ENCODE measurements around the gene RAB37.

The RAB37 gene

GRCh38 chr17:74715144-74715543 is 21.9 kb upstream of the RAB37 start:
- Histone ChIP-seq H2AFZ (ENCODE audit: insufficient read depth, low read length, poor library complexity) (no peak overlapping the region), H3K9me3 (ENCODE audit: insufficient read depth, low read depth, low read length) (peaks cover 2% of the 10 kb centered on the region), H3K14ac (ENCODE audit: low read length) (no peak overlapping the region), H3K18ac (ENCODE audit: low read length) (no peak overlapping the region), H3K36me3 (ENCODE audit: control insufficient read depth in 1 of 2, insufficient read depth in 2 of 2, low read length in 2 of 2) (no peaks in the 10 kb centered on the region), H2BK120ac (ENCODE audit: insufficient read depth, low read length, poor library complexity) (no peak overlapping the region), H2BK12ac (ENCODE audit: low read length) (no peak overlapping the region), H3K4ac (ENCODE audit: low read depth, low read length) (no peak overlapping the region), H3K79me2 (ENCODE audit: control insufficient read depth, insufficient read depth, low read length, poor library complexity) (no peaks in the 10 kb centered on the region), H2BK5ac (ENCODE audit: low read depth, low read length, poor library complexity) (no peak overlapping the region), H3K4me2 (ENCODE audit: low read length) (no peak overlapping the region), H2AK5ac (ENCODE audit: low read length) (no peak overlapping the region), H4K8ac (ENCODE audit: low read depth, low read length) (no peak overlapping the region), H3K27ac (ENCODE audit: low read depth, low read length) (no peak overlapping the region), H3K4me3 (ENCODE audit: low read depth, low read length) (no peak overlapping the region), H4K91ac (ENCODE audit: low read depth, low read length) (no peak overlapping the region), H3K79me1 (ENCODE audit: low read length) (no peaks in the 10 kb centered on the region), H3K23ac (ENCODE audit: low read length) (no peak overlapping the region), H3K27me3 (ENCODE audit: insufficient read depth, low read length) (no peaks in the 10 kb centered on the region), H3K9ac (ENCODE audit: low read length) (no peak overlapping the region), H3K4me1 (ENCODE audit: control insufficient read depth in 1 of 2, insufficient read depth in 2 of 2, low read length in 2 of 2) (no peaks in the 10 kb centered on the region), H4K12ac (ENCODE audit: low read depth, low read length) (no peak overlapping the region)
- no CpG with 5 or more reads among the region's 4 CpGs for WGBS (ENCODE audit: extremely low coverage, insufficient coverage, insufficient read length)
- no peak for DNase-seq

GRCh38 chr17:74720506-74720905 is 16.6 kb upstream of the RAB37 start:
- Histone ChIP-seq H3K36me3 (ENCODE audit: control insufficient read depth in 1 of 2, insufficient read depth in 2 of 2, low read length in 2 of 2) (no peaks in the 10 kb centered on the region), H3K4me2 (ENCODE audit: low read length) (no peak overlapping the region), H3K4me1 (ENCODE audit: control insufficient read depth in 1 of 2, insufficient read depth in 2 of 2, low read length in 2 of 2) (no peaks in the 10 kb centered on the region), H4K8ac (ENCODE audit: low read depth, low read length) (no peak overlapping the region), H3K9me3 (ENCODE audit: insufficient read depth, low read depth, low read length) (peaks cover 2% of the 10 kb centered on the region), H2BK120ac (ENCODE audit: insufficient read depth, low read length, poor library complexity) (no peak overlapping the region), H3K27ac (ENCODE audit: low read depth, low read length) (no peak overlapping the region), H2BK5ac (ENCODE audit: low read depth, low read length, poor library complexity) (no peak overlapping the region), H2AK5ac (ENCODE audit: low read length) (no peak overlapping the region), H4K91ac (ENCODE audit: low read depth, low read length) (no peak overlapping the region), H3K23ac (ENCODE audit: low read length) (no peak overlapping the region), H2BK12ac (ENCODE audit: low read length) (no peak overlapping the region), H3K9ac (ENCODE audit: low read length) (no peak overlapping the region), H3K14ac (ENCODE audit: low read length) (no peak overlapping the region), H3K4ac (ENCODE audit: low read depth, low read length) (no peak overlapping the region), H3K4me3 (ENCODE audit: low read depth, low read length) (no peak overlapping the region), H3K79me2 (ENCODE audit: control insufficient read depth, insufficient read depth, low read length, poor library complexity) (no peaks in the 10 kb centered on the region), H3K18ac (ENCODE audit: low read length) (no peak overlapping the region), H4K12ac (ENCODE audit: low read depth, low read length) (no peak overlapping the region), H3K27me3 (ENCODE audit: insufficient read depth, low read length) (no peaks in the 10 kb centered on the region), H2AFZ (ENCODE audit: insufficient read depth, low read length, poor library complexity) (no peak overlapping the region), H3K79me1 (ENCODE audit: low read length) (no peaks in the 10 kb centered on the region)
- no CpG with 5 or more reads among the region's 4 CpGs for WGBS (ENCODE audit: extremely low coverage, insufficient coverage, insufficient read length)
- DNase-seq = no peak

- Histone ChIP-seq H3K79me2 (ENCODE audit: control insufficient read depth, insufficient read depth, low read length, poor library complexity) (no peaks in the 10 kb centered on the region), H3K27me3 (ENCODE audit: insufficient read depth, low read length) (no peaks in the 10 kb centered on the region), H2BK120ac (ENCODE audit: insufficient read depth, low read length, poor library complexity) (no peak overlapping the region), H3K27ac (ENCODE audit: low read depth, low read length) (no peak overlapping the region), H2BK12ac (ENCODE audit: low read length) (no peak overlapping the region), H2AFZ (ENCODE audit: insufficient read depth, low read length, poor library complexity) (no peak overlapping the region), H4K91ac (ENCODE audit: low read depth, low read length) (no peak overlapping the region), H3K14ac (ENCODE audit: low read length) (no peak overlapping the region), H3K36me3 (ENCODE audit: control insufficient read depth in 1 of 2, insufficient read depth in 2 of 2, low read length in 2 of 2) (no peaks in the 10 kb centered on the region), H3K79me1 (ENCODE audit: low read length) (no peaks in the 10 kb centered on the region), H3K4me1 (ENCODE audit: control insufficient read depth in 1 of 2, insufficient read depth in 2 of 2, low read length in 2 of 2) (no peaks in the 10 kb centered on the region), H4K12ac (ENCODE audit: low read depth, low read length) (no peak overlapping the region), H3K18ac (ENCODE audit: low read length) (no peak overlapping the region), H4K8ac (ENCODE audit: low read depth, low read length) (no peak overlapping the region), H2BK5ac (ENCODE audit: low read depth, low read length, poor library complexity) (no peak overlapping the region), H3K4me3 (ENCODE audit: low read depth, low read length) (no peak overlapping the region), H3K23ac (ENCODE audit: low read length) (no peak overlapping the region), H3K4ac (ENCODE audit: low read depth, low read length) (no peak overlapping the region), H3K4me2 (ENCODE audit: low read length) (no peak overlapping the region), H2AK5ac (ENCODE audit: low read length) (no peak overlapping the region), H3K9me3 (ENCODE audit: insufficient read depth, low read depth, low read length) (peaks cover 2% of the 10 kb centered on the region), H3K9ac (ENCODE audit: low read length) (no peak overlapping the region)
- DNase-seq = no peak
- WGBS (ENCODE audit: extremely low coverage, insufficient coverage, insufficient read length) = no CpG with 5 or more reads among the region's 4 CpGs
Observed at GRCh38 chr17:74722782-74723181, 14.3 kb upstream of the RAB37 start.

GRCh38 chr17:74723891-74724290 is 13.2 kb upstream of the RAB37 start:
- no peak overlapping the region for H3K27ac ChIP-seq (ENCODE audit: low read depth, low read length)
- H3K4me2 ChIP-seq (ENCODE audit: low read length) = no peak overlapping the region
- no peaks in the 10 kb centered on the region for H3K27me3 ChIP-seq (ENCODE audit: insufficient read depth, low read length)
- H3K4me1 ChIP-seq (ENCODE audit: control insufficient read depth in 1 of 2, insufficient read depth in 2 of 2, low read length in 2 of 2) = no peaks in the 10 kb centered on the region
- no peak overlapping the region for H3K9ac ChIP-seq (ENCODE audit: low read length)
- H4K91ac ChIP-seq (ENCODE audit: low read depth, low read length) = no peak overlapping the region
- no peak overlapping the region for H3K4me3 ChIP-seq (ENCODE audit: low read depth, low read length)
- no peak overlapping the region for H2BK120ac ChIP-seq (ENCODE audit: insufficient read depth, low read length, poor library complexity)
- H3K79me2 ChIP-seq (ENCODE audit: control insufficient read depth, insufficient read depth, low read length, poor library complexity) = no peaks in the 10 kb centered on the region
- no peak overlapping the region for H4K8ac ChIP-seq (ENCODE audit: low read depth, low read length)
- H4K12ac ChIP-seq (ENCODE audit: low read depth, low read length) = no peak overlapping the region
- peaks cover 2% of the 10 kb centered on the region for H3K9me3 ChIP-seq (ENCODE audit: insufficient read depth, low read depth, low read length)
- H3K23ac ChIP-seq (ENCODE audit: low read length) = no peak overlapping the region
- no peak overlapping the region for H2BK12ac ChIP-seq (ENCODE audit: low read length)
- no peak for DNase-seq
- no peak overlapping the region for H2AK5ac ChIP-seq (ENCODE audit: low read length)
- H3K36me3 ChIP-seq (ENCODE audit: control insufficient read depth in 1 of 2, insufficient read depth in 2 of 2, low read length in 2 of 2) = no peaks in the 10 kb centered on the region
- no peak overlapping the region for H2BK5ac ChIP-seq (ENCODE audit: low read depth, low read length, poor library complexity)
- H3K14ac ChIP-seq (ENCODE audit: low read length) = no peak overlapping the region
- H2AFZ ChIP-seq (ENCODE audit: insufficient read depth, low read length, poor library complexity) = no peak overlapping the region
- WGBS (ENCODE audit: extremely low coverage, insufficient coverage, insufficient read length) = no CpG with 5 or more reads among the region's 5 CpGs
- no peaks in the 10 kb centered on the region for H3K79me1 ChIP-seq (ENCODE audit: low read length)
- no peak overlapping the region for H3K18ac ChIP-seq (ENCODE audit: low read length)
- no peak overlapping the region for H3K4ac ChIP-seq (ENCODE audit: low read depth, low read length)
